GM18519 (cell line): ENCODE results near the gene BARX2.

Source experiments
- ATAC-seq: cut with Tn5 transposase; IDR thresholded peaks from one replicate; pipeline ENCODE4 v1.9.1; 2021; ENCODE audit warnings: mild to moderate bottlenecking, moderate library complexity; ENCODE audit not compliant: unreplicated experiment, low FRiP score

The BARX2 gene

GRCh38 chr11:129395883-129396282, 20.2 kb downstream of the BARX2 start:
- no peak for ATAC-seq

GRCh38 chr11:129396454-129396853, 20.8 kb downstream of the BARX2 start:
- ATAC-seq, result no peak

- ATAC-seq, result no peak
Observed at GRCh38 chr11:129402206-129403171, 26.8 kb downstream of the BARX2 start.

GRCh38 chr11:129404731-129405130, 29.1 kb downstream of the BARX2 start:
- no peak for ATAC-seq

GRCh38 chr11:129408865-129409444, 33.3 kb downstream of the BARX2 start:
- ATAC-seq, result no peak

GRCh38 chr11:129410395-129410960, 34.8 kb downstream of the BARX2 start:
- ATAC-seq, result no peak

GRCh38 chr11:129412494-129412893, 36.8 kb downstream of the BARX2 start:
- ATAC-seq, result no peak

- no peak for ATAC-seq
Observed at GRCh38 chr11:129414144-129414872, 38.7 kb downstream of the BARX2 start.

- ATAC-seq, result no peak
Observed at GRCh38 chr11:129416080-129416820, 40.6 kb downstream of the BARX2 start.

- ATAC-seq, result no peak
Observed at GRCh38 chr11:129417458-129417857, 41.8 kb downstream of the BARX2 start.

- peak; percentile 72 for ATAC-seq
Observed at GRCh38 chr11:129418039-129418438, 42.4 kb downstream of the BARX2 start.

- no peak for ATAC-seq
Observed at GRCh38 chr11:129419386-129419785, 43.7 kb downstream of the BARX2 start.

GRCh38 chr11:129423426-129423825, 47.8 kb downstream of the BARX2 start:
- ATAC-seq, result no peak

- ATAC-seq, result no peak
Observed at GRCh38 chr11:129425214-129425613, 49.6 kb downstream of the BARX2 start.

- ATAC-seq, result no peak
Observed at GRCh38 chr11:129426038-129426437, 50.4 kb downstream of the BARX2 start.

- ATAC-seq, result no peak
Observed at GRCh38 chr11:129426776-129427175, 51.1 kb downstream of the BARX2 start.

- ATAC-seq, result no peak
Observed at GRCh38 chr11:129427376-129427775, 51.7 kb downstream of the BARX2 start.

- no peak for ATAC-seq
Observed at GRCh38 chr11:129427816-129428406, 52.3 kb downstream of the BARX2 start.

GRCh38 chr11:129428557-129428956, 52.9 kb downstream of the BARX2 start:
- no peak for ATAC-seq
